Heart left ventricle (tissue), 16 donors: ENCODE data around the gene DOCK1. TPM values are rescaled to one million over a fixed set of nuclear protein-coding genes. Genes with fewer than 3 reads are reported as not detected.

Experiments
- ATAC-seq, 4 donors: fragments of 200-7000 bp; cut with Tn5 transposase; one replicate each; pipeline ENCODE4 v1.9.1; 2020 to 2022; ENCODE audit warnings: moderate library complexity in 4 of 4, mild to moderate bottlenecking in 3 of 4, moderate number of reproducible peaks in 1 of 4
- DNase-seq, 5 donors: peaks; one replicate each; pipeline ENCODE4 v3.0.0-alpha.2; 2020
- H3K27ac ChIP-seq, 12 donors: fragments of 200-600 bp; sonication (generic) in 4 of 12; one replicate each; pipeline versions ENCODE4 v1.5.0 to v1.8.0; 2016 to 2022; ENCODE audit warnings: mild to moderate bottlenecking in 2 of 12
- H3K27me3 ChIP-seq, 9 donors: fragments of 200-600 bp; sonication (generic) in 2 of 9; one replicate each; pipeline versions ENCODE4 v1.5.1 to v1.8.0; 2016 to 2022; ENCODE audit warnings: mild to moderate bottlenecking in 3 of 9
- H3K36me3 ChIP-seq, 9 donors: fragments of 200-600 bp; sonication (generic) in 2 of 9; one replicate each; pipeline versions ENCODE4 v1.5.0 to v1.8.0; 2018 to 2022; ENCODE audit warnings: mild to moderate bottlenecking in 2 of 9
- H3K4me1 ChIP-seq, 12 donors: fragments of 200-600 bp; sonication (generic) in 4 of 12; one replicate each; pipeline versions ENCODE4 v1.5.0 to v1.8.0; 2016 to 2022; ENCODE audit warnings: mild to moderate bottlenecking in 3 of 12
- H3K4me3 ChIP-seq, 12 donors: fragments of 200-600 bp; sonication (generic) in 4 of 12; one replicate each; pipeline versions ENCODE4 v1.5.0 to v1.8.0; 2017 to 2022; ENCODE audit warnings: mild to moderate bottlenecking in 9 of 12, moderate library complexity in 4 of 12
- H3K9me3 ChIP-seq, 12 donors: fragments of 200-600 bp; sonication (generic) in 4 of 12; one replicate each; pipeline versions ENCODE4 v1.5.0 to v1.8.0; 2016 to 2022; ENCODE audit warnings: mild to moderate bottlenecking in 1 of 12
- POLR2A ChIP-seq, 2 donors: fragments of 450-650 bp; IDR thresholded peaks; one replicate each; pipeline ENCODE4 v1.6.1; 2017; ENCODE audit warnings: antibody characterized with exemption in 2 of 2, mild to moderate bottlenecking in 2 of 2, moderate library complexity in 2 of 2
- WGBS, 4 donors: extraction: QIAGEN DNeasy Blood & Tissue Kit in 2 of 4; methylation state at CpG; one replicate each; pipeline versions ENCODE4 v1.1.5 to v1.1.7; 2013 to 2018; 5-methylcytosine and 5-hydroxymethylcytosine counted together
- intact Hi-C, 10 donors: fragments of 100-400 bp; cut with DNase I; formaldehyde crosslinking; loops; one replicate each; pipeline versions ENCODE4 v1.11.1 to v1.14.2; 2022
- polyA plus RNA-seq, 2 donors: library from polyadenylated mRNA; stranded (reverse); fragments of 200-250 nt; gene quantifications; one replicate each; pipeline ENCODE4 v1.2.3, GENCODE V29; 2013
- total RNA-seq, 9 donors: library from RNA; depleted of rRNA in 2 of 9; stranded (reverse); fragments of >200 nt in 2 of 9; fragmentation: NEBNext Ultra II Directional in 3 of 9; extraction: Animal tissue kit (Norgen Biotek cat#: 25700) in 3 of 9; gene quantifications; one replicate each; pipeline versions ENCODE4 v1.1.0 to v1.2.4, GENCODE V29; 2016 to 2023
- TF ChIP-seq, protein P1 (sequence below), 12 donors: fragments of 200-600 bp; sonication (generic) in 4 of 12; IDR thresholded peaks; one replicate each; pipeline versions ENCODE4 v1.5.0 to v1.8.0; 2018 to 2022; ENCODE audit warnings: antibody characterized with exemption in 12 of 12, mild to moderate bottlenecking in 5 of 12
- donor health status: ischemic (EF 13 %, LVEDD 7.1; RV severe dilation, severe dysfunction).
- donor health status: healthy with polysubstance abuse.
- donor health status: DM: no; HTN: yes; CAD: no.
- donor health status: DM: no; HTN: no; CAD: no.
- donor health status: ischemic (EF 25% LVEDD 6.9; RV normal size, moderate dysfunction).
- donor health status: ischemic (EF 25% LVEDD 5.7; RV mildly dilated, moderate dysfunction).
- donor health status: healthy.
- donor health status: DM: yes; HTN: yes; CAD: no.
- donor health status: ischemic (EF 35%, LVEDD 5.7; RV mildly dilated, moderate dysfunction).
- donor health status: nonischemic (EF 11% LVEDD 7.7; RV severe dilation, severe dysfunction).
- donor health status: DM: yes; HTN: yes; CAD: no.
- donor health status: PGD.
- donor health status: ischemic (EF 29% LVEDD 5.4; RV normal size, mild dysfunction).
- donor health status: nonischemic (EF 23%, LVEDD 6.1; RV moderate dilation, normal function).

The DOCK1 gene
- total and polyA plus RNA-seq, 11 donors = 5.0 to 31.6 (median 18.6) TPM

DNA sequence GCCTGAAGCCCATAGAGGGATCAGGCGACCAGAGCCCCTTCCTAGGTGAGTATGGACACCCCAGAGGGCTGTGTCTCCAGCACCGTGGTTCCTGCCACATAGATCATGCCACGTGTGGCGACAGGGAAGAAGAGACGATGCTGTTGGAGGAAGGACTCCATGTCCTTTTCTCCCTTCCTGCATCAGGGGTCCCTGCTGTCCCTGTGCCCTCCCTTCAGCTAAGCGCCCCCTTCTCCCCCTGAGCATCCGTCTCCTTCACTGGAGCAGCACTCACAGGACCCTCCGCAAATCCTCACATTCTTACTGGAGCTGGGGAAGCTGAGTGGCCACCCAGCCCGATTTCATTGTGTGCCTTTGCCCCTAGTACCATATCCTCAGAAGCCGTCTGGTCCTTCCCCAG lies 558.3 kb downstream of the DOCK1 start:
- Histone ChIP-seq H3K36me3 (no peaks in the 10 kb centered on the region), H3K27me3 (peaks cover 0 to 7% (median 0%) of the 10 kb centered on the region in 9 donors), H3K4me1 (peaks cover 0 to 7% (median 0%) of the 10 kb centered on the region in 12 donors), H3K9me3 (peaks cover 0 to 25% (median 0%) of the 10 kb centered on the region in 12 donors), H3K4me3 (no peak overlapping the region), H3K27ac (no peak overlapping the region)
- intact Hi-C loops = no loop called here
- DNase-seq (no peak), ATAC-seq (no peak)
- TF ChIP-seq, protein P1, sequence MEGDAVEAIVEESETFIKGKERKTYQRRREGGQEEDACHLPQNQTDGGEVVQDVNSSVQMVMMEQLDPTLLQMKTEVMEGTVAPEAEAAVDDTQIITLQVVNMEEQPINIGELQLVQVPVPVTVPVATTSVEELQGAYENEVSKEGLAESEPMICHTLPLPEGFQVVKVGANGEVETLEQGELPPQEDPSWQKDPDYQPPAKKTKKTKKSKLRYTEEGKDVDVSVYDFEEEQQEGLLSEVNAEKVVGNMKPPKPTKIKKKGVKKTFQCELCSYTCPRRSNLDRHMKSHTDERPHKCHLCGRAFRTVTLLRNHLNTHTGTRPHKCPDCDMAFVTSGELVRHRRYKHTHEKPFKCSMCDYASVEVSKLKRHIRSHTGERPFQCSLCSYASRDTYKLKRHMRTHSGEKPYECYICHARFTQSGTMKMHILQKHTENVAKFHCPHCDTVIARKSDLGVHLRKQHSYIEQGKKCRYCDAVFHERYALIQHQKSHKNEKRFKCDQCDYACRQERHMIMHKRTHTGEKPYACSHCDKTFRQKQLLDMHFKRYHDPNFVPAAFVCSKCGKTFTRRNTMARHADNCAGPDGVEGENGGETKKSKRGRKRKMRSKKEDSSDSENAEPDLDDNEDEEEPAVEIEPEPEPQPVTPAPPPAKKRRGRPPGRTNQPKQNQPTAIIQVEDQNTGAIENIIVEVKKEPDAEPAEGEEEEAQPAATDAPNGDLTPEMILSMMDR (IDR thresholded peaks at IDR 0.05) = no peak
- TF ChIP-seq POLR2A (IDR thresholded peaks at IDR 0.05) = no peak
- WGBS, 4 donors = 79 to 90% (median 87%) methylated on average over 10 of the region's 10 CpGs

DNA sequence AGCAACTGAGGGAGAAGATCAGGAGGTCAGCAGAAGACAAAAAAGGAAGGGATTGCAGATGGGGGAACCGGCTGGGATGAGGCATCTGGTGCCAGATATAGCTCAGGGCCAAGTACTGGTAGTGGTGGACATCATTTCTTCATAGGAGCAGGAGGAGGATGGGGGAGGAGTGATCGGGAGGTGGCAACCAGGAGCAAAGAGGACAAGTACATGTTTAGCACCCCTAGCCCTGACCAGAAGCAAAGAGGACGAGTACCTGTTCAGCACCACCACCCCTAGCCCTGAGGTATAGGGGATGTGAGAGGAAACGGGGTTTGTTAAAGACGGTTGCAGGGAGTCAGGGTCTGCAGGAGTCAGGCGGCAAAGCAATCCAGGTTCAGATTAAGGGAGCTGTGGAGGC lies 559.3 kb downstream of the DOCK1 start:
- no peak overlapping the region for H3K27ac ChIP-seq
- DNase-seq = no peak
- H3K36me3 ChIP-seq = no peaks in the 10 kb centered on the region
- TF ChIP-seq, protein P1 (IDR thresholded peaks at IDR 0.05) = no peak
- TF ChIP-seq POLR2A (IDR thresholded peaks at IDR 0.05) = no peak
- H3K27me3 ChIP-seq = peaks cover 0 to 7% (median 0%) of the 10 kb centered on the region in 9 donors
- peaks cover 0 to 15% (median 0%) of the 10 kb centered on the region in 12 donors for H3K9me3 ChIP-seq
- peaks cover 0 to 7% (median 0%) of the 10 kb centered on the region in 12 donors for H3K4me1 ChIP-seq
- no peak overlapping the region for H3K4me3 ChIP-seq
- intact Hi-C loops = no loop called here
- ATAC-seq = no peak
- WGBS, 4 donors = 77 to 85% (median 83%) methylated on average over 6 of the region's 6 CpGs

DNA sequence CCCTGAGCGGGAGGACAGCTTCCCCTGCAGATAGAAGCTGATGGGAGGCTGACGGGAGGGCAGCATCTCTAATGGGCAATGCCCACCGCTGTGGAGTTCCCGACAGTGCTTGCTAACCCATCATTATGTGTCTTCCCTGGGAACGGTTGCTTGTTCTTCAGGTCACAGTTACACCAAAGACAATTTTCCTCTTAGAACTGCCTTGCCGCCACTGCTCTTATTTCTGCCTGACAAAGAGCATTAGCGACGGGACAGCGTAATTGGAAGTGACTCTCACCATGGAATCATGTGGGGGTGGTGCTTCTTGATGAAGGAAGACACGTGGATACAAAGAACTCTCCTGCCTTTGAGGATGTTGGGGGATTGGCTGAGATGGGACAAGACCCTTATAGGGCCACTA lies 562.6 kb downstream of the DOCK1 start:
- peaks cover 0 to 7% (median 0%) of the 10 kb centered on the region in 9 donors for H3K27me3 ChIP-seq
- WGBS, 4 donors = 82 to 86% (median 84%) methylated on average over 10 of the region's 10 CpGs
- TF ChIP-seq, protein P1 (IDR thresholded peaks at IDR 0.05) = no peak
- TF ChIP-seq POLR2A (IDR thresholded peaks at IDR 0.05) = no peak
- DNase-seq (no peak), ATAC-seq (no peak)
- intact Hi-C loops = no loop called here
- H3K4me1 ChIP-seq = peaks cover 0 to 4% (median 0%) of the 10 kb centered on the region in 12 donors
- no peaks in the 10 kb centered on the region for H3K9me3 ChIP-seq
- no peaks in the 10 kb centered on the region for H3K36me3 ChIP-seq
- no peak overlapping the region for H3K4me3 ChIP-seq
- no peak overlapping the region for H3K27ac ChIP-seq

DNA sequence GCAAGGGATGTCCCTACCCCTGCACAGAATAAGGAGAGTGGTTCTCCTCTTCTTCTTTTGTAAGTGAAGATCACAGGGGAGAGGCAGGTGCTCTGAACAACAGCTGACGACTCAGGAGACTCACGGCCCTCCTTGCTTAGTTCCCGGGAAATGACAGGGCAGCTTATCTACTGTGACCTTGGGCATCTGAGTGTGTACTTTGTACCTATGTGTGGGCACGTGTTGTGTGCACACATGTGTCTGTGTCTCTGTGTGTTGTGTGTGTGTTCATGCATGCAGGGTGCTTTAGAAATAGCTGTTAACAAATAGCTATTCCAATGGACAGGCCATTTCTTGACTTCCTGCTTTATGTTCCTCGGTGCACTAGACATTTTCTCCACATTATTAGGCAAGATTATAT lies 563.4 kb downstream of the DOCK1 start:
- 65 to 78% (median 72%) methylated on average over 4 to 5 of the region's 5 CpGs for WGBS, 4 donors
- intact Hi-C loops = no loop called here
- Histone ChIP-seq H3K27me3 (peaks cover 0 to 7% (median 0%) of the 10 kb centered on the region in 9 donors), H3K4me1 (no peaks in the 10 kb centered on the region), H3K9me3 (no peaks in the 10 kb centered on the region), H3K36me3 (no peaks in the 10 kb centered on the region), H3K4me3 (no peak overlapping the region), H3K27ac (no peak overlapping the region)
- ATAC-seq (no peak), DNase-seq (no peak)
- TF ChIP-seq, protein P1 (IDR thresholded peaks at IDR 0.05) = no peak
